ENCODE results near the gene EVPLL.
"Not testable (repeated sequence)": the region's sequence is repeated elsewhere in the genome, so short reads cannot be mapped to it uniquely, and the experiment has no call there.

EVPLL gene

GRCh38 chr17:18426639-18427038, 49.1 kb downstream of the EVPLL start:
- not testable (repeated sequence) for DNase-seq

DNA sequence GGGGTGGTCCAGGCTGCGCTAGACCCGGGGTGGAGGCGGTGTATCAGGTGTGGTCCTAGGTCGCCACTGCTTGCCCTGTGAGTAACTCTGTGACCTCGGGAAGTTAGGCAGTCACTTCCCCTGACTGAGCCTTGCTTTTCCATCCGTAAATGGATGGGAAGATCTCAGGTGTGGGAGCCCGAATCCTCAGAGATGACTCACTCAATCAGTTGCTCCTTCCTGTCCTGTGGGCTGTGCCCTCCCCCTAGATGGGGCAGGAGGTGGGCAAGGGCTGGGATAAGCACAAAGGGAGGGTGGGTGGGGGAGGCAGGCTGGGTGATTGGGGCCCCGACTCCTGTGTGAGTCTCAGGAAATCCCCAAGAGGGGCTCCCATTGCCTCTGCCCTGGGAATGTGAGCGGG, 54.6 kb downstream of the EVPLL start:
- not testable (repeated sequence) for DNase-seq

All from activated naive CD4-positive, alpha-beta T cell treated with anti-CD3 and anti-CD28 coated beads, Interleukin-2, amount 50 U/mL, for 16 hours (primary cell).